Ascending aorta (tissue), 2 donors: ENCODE data around the gene ELMO1. TPM values are rescaled to one million over a fixed set of nuclear protein-coding genes. Genes with fewer than 3 reads are reported as not detected.

Experiments used
- DNase-seq, 2 donors: peaks; one replicate each; pipeline ENCODE4 v3.0.0-alpha.2; 2019; ENCODE audit warnings: low spot score in 2 of 2
- H3K27ac ChIP-seq, 2 donors: fragments of 200-600 bp; sonication (generic); one replicate each; pipeline ENCODE4 v1.5.1; 2016 to 2017; ENCODE audit warnings: mild to moderate bottlenecking in 1 of 2
- H3K27me3 ChIP-seq: fragments of 200-600 bp; sonication (generic); one replicate; pipeline ENCODE4 v1.5.1; 2017
- H3K36me3 ChIP-seq, 2 donors: fragments of 200-600 bp; sonication (generic); one replicate each; pipeline ENCODE4 v1.5.1; 2016
- H3K4me1 ChIP-seq, 2 donors: fragments of 200-600 bp; sonication (generic); one replicate each; pipeline ENCODE4 v1.5.1; 2016 to 2017; ENCODE audit warnings: mild to moderate bottlenecking in 1 of 2
- H3K4me3 ChIP-seq, 2 donors: fragments of 200-600 bp; sonication (generic); one replicate each; pipeline ENCODE4 v1.5.1; 2016 to 2017; ENCODE audit warnings: mild to moderate bottlenecking in 1 of 2
- H3K9me3 ChIP-seq, 2 donors: fragments of 200-600 bp; sonication (generic); one replicate each; pipeline ENCODE4 v1.5.1; 2016
- intact Hi-C: fragments of 100-400 bp; cut with DNase I; formaldehyde crosslinking; loops from one replicate; pipeline ENCODE4 v1.15.1; 2023
- total RNA-seq: library from RNA; depleted of rRNA; stranded (reverse); fragments of >200 nt; gene quantifications from one replicate; pipeline ENCODE4 v1.1.0, GENCODE V29; 2016
- TF ChIP-seq, protein P1 (sequence below), 3 experiments: fragments of 200-600 bp in 2 of 3; fragments of 450-650 bp in 1 of 3; sonication (generic) in 2 of 3; IDR thresholded peaks; one replicate each; pipeline ENCODE4 v1.5.1; 2016 to 2019; ENCODE audit warnings: antibody characterized with exemption in 3 of 3, mild to moderate bottlenecking in 1 of 3, moderate library complexity in 1 of 3

The ELMO1 gene
- total RNA-seq, 1 donor from 2014 or later: 40.8 TPM

DNA sequence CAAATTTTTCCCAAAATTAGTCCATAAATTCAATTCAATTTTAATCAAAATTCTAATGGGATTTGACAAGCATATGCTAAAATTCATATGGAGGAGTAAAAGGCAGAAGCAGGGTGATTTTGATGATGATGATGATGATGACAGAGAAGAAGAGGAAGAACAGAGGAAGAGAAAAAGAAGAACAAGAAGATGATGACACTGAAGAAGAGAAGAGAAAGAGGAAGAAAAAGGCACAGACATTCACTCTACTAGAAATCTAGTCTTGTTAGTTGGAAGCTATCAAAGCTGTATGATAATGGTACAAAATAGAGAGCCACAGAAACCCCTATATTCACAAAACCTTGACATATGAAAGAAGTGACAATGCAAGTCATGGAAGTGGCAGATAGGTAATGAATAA is 157.9 kb downstream of the ELMO1 start:
- TF ChIP-seq, protein P1, sequence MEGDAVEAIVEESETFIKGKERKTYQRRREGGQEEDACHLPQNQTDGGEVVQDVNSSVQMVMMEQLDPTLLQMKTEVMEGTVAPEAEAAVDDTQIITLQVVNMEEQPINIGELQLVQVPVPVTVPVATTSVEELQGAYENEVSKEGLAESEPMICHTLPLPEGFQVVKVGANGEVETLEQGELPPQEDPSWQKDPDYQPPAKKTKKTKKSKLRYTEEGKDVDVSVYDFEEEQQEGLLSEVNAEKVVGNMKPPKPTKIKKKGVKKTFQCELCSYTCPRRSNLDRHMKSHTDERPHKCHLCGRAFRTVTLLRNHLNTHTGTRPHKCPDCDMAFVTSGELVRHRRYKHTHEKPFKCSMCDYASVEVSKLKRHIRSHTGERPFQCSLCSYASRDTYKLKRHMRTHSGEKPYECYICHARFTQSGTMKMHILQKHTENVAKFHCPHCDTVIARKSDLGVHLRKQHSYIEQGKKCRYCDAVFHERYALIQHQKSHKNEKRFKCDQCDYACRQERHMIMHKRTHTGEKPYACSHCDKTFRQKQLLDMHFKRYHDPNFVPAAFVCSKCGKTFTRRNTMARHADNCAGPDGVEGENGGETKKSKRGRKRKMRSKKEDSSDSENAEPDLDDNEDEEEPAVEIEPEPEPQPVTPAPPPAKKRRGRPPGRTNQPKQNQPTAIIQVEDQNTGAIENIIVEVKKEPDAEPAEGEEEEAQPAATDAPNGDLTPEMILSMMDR (IDR thresholded peaks at IDR 0.05): no peak
- Histone ChIP-seq H3K9me3 (no peaks in the 10 kb centered on the region), H3K27me3 (no peaks in the 10 kb centered on the region), H3K36me3 (no peaks in the 10 kb centered on the region), H3K27ac (no peak overlapping the region), H3K4me1 (peaks cover 0 to 2% of the 10 kb centered on the region in 2 donors), H3K4me3 (no peak overlapping the region)
- no peak for DNase-seq
- intact Hi-C loops: no loop called here

DNA sequence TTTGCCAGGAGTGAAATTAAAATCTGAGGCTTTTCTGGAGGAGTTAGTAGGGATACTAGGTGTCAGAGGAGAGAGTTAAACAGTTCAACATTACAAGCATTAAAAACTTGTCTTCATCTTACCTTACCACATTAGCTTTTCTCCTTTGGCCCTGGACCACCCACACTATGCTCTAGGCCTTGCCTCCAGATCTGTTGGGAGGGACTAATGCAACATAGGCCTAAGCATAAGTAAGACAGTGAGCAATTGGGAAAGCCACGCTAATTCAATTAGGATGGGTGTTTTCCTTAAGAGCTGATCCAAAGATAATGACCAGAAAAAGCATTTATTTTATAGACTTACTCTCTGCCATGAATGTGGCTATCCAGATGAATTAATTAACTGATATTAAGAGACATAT is 158.9 kb downstream of the ELMO1 start:
- intact Hi-C loops: no loop called here
- Histone ChIP-seq H3K36me3 (no peaks in the 10 kb centered on the region), H3K27me3 (no peaks in the 10 kb centered on the region), H3K4me3 (no peak overlapping the region), H3K9me3 (no peaks in the 10 kb centered on the region), H3K27ac (no peak overlapping the region), H3K4me1 (peaks cover 0 to 2% of the 10 kb centered on the region in 2 donors)
- TF ChIP-seq, protein P1 (IDR thresholded peaks at IDR 0.05): no peak
- no peak for DNase-seq

DNA sequence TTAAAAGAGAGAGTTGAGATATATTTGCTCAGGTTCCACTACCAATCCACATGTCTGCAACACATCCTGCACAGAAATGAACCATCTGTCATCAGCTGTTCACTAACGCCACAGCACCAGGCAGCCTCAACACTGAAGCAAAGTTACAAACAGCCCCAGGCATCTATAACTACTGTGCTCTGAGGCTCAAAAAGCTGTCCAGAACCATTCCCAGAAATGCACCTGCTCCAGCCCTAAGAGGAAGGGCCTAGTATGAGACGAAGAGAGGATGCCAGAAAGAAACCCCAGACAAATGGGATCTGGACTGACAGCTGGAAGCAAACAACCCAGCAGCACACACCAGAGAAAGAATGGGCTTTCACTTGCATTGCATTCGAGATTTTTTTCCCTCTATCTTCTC is 159.3 kb downstream of the ELMO1 start:
- Histone ChIP-seq H3K27ac (no peak overlapping the region), H3K27me3 (no peaks in the 10 kb centered on the region), H3K4me3 (no peak overlapping the region), H3K36me3 (no peaks in the 10 kb centered on the region), H3K4me1 (peaks cover 0 to 2% of the 10 kb centered on the region in 2 donors), H3K9me3 (no peaks in the 10 kb centered on the region)
- DNase-seq: no peak
- intact Hi-C loops: no loop called here
- TF ChIP-seq, protein P1 (IDR thresholded peaks at IDR 0.05): no peak

DNA sequence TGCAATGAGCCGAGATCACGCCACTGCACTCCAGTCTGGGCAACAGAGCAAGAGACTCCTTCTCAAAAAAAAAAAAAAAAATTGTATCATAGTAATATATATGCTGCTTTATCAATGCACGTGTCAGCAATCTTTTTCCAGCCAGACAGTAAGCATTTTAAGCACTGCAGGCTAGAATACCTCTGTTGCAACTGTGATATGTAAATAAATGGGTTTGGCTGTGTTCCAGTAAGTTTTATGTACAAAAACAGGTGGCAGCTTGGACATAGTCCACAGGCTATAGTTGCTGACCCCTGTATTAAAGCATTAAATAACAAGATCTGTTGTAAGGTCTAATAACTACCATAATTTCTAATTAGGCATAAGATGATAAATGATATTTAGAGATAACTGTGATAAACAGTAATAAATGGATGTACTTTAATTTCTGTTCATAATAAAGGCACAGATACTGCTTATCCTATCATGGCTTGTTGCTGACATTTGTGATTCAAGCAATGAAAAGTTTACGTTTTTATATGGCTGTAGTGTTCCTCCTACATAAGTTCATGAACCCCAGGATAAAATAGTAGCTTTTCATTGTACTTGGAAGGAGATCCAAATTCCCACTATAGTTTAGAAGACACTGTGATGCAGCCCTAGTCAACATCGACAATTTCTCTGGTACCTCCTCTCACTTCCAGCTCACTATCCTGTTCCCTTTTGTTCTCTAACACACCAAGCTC is 161.4 kb downstream of the ELMO1 start:
- Histone ChIP-seq H3K9me3 (no peaks in the 10 kb centered on the region), H3K4me3 (no peak overlapping the region), H3K4me1 (peaks cover 0 to 2% of the 10 kb centered on the region in 2 donors), H3K36me3 (no peaks in the 10 kb centered on the region), H3K27me3 (no peaks in the 10 kb centered on the region), H3K27ac (no peak overlapping the region)
- intact Hi-C loops: no loop called here
- TF ChIP-seq, protein P1 (IDR thresholded peaks at IDR 0.05): no peak
- DNase-seq: no peak

DNA sequence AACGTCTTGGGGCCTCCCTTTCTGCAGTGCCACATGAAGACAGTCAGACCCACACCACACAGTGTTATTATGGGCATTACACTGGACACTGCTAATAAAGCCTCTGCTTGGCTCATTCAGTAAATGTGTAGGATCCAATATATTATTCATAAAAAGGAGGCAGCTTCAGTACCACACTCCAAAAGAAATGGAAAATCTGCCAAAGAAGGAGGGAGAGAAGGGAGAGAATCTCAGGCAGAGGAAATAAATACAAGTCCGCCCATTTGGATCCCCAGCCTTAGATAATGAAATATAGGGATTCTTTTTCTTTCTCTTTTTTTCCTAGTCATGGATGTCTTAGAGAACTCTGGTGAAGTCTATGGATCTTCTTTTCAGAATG is 162.2 kb downstream of the ELMO1 start:
- H3K27me3 ChIP-seq: no peaks in the 10 kb centered on the region
- no peak overlapping the region for H3K27ac ChIP-seq
- peaks cover 0 to 2% of the 10 kb centered on the region in 2 donors for H3K4me1 ChIP-seq
- no peak for DNase-seq
- H3K36me3 ChIP-seq: no peaks in the 10 kb centered on the region
- intact Hi-C loops: no loop called here
- H3K9me3 ChIP-seq: no peaks in the 10 kb centered on the region
- TF ChIP-seq, protein P1 (IDR thresholded peaks at IDR 0.05): no peak
- no peak overlapping the region for H3K4me3 ChIP-seq
